SK-N-MC (cell line): Measurements from ENCODE around the gene ADH1A.

ENCODE experiments used
- EZH2 ChIP-seq: fragments of 200-600 bp; sonication (generic); IDR thresholded peaks from one replicate; pipeline ENCODE4 v1.6.1; 2017; ENCODE audit warnings: antibody characterized with exemption
- POLR2AphosphoS5 ChIP-seq: IDR thresholded peaks from 2 replicates; pipeline ENCODE4 v1.6.1; 2012; ENCODE audit warnings: mild to moderate bottlenecking, low read depth, low read length, borderline replicate concordance

DNA sequence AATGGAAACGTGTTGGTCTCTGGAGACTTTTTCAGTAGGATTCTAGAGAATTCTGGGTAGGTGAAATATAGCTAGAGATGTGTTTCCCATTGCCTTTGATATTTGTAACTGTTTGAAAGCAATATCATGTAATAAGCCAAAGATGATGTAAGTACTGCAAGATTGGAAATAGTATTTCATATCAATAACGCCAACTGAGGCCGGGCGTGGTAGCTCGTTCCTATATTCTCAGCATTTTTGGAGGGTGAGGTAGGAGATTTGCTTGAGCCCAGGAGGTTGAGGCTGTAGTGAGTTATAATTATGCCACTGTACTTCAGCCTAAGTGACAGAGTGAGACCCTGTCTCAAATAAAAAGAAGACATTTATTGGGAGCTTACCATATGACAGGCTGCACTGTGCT lies 9.5 kb downstream of the ADH1A start:
- TF ChIP-seq EZH2 (no peak), POLR2AphosphoS5 (no peak)
